ENCODE data around the gene HOPX. TPM values are rescaled to one million over a fixed set of nuclear protein-coding genes. Genes with fewer than 3 reads are reported as not detected.

HOPX gene
- polyA plus RNA-seq, 2 of the 4 experiments (the other 2 are of a cell fraction), result not detected

DNA sequence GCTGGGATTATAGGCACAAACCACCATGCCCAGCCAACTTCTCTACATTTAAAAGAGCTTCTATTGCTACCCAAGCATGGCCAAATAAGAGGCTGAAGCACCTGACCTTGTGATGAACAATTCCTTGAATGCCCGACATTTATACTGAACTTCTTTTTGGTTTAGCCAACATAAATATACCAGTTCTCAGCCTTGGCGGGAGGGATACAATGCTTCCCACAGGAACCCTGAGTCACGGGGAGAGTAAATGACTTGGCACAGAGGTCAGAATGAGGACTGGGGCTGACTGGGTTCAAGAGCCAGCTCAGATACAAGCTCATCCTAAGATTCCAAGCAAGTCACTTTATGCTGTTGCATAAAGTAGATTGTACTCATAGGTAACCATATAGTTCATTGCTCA lies 6.1 kb downstream of the HOPX start:
- Histone ChIP-seq H3K4me2 (no peak overlapping the region), H3K27ac (no peak overlapping the region), H3K4me1 (peaks cover 5% of the 10 kb centered on the region; the same call in 1 of the 3 replicates), H3K9me3 (no peaks in the 10 kb centered on the region), H3K4me3 (no peak overlapping the region)
- WGBS (ENCODE audit: missing lambda C conversion rate), result 63% methylated on average over 3 of the region's 3 CpGs
- TF ChIP-seq PHF8 (IDR thresholded peaks at IDR 0.05; ENCODE audit: borderline replicate concordance, low read depth) (no peak), HMGXB4 (CRISPR knock-in tag; IDR thresholded peaks at IDR 0.05; ENCODE audit: borderline replicate concordance) (no peak), POLR2A (IDR thresholded peaks at IDR 0.05; ENCODE audit: low read length) (no peak), CBX8 (IDR thresholded peaks at IDR 0.05) (no peak), HDAC2 (IDR thresholded peaks at IDR 0.05) (no peak), BHLHE40 (IDR thresholded peaks at IDR 0.05; ENCODE audit: low read depth, low read length) (no peak), RNF2 (IDR thresholded peaks at IDR 0.05; ENCODE audit: borderline replicate concordance, low read depth) (no peak), HOXB5 (CRISPR knock-in tag; IDR thresholded peaks at IDR 0.05) (no peak), NPAS2 (CRISPR knock-in tag; IDR thresholded peaks at IDR 0.05; ENCODE audit: borderline replicate concordance) (no peak), MAZ (IDR thresholded peaks at IDR 0.05; ENCODE audit: borderline replicate concordance, low read depth, low read length) (no peak), KDM1A (IDR thresholded peaks at IDR 0.05; ENCODE audit: low read depth) (no peak), HOXA7 (CRISPR knock-in tag; IDR thresholded peaks at IDR 0.05) (no peak), RARB (CRISPR knock-in tag; IDR thresholded peaks at IDR 0.05) (no peak)
- TF ChIP-seq, protein P1, sequence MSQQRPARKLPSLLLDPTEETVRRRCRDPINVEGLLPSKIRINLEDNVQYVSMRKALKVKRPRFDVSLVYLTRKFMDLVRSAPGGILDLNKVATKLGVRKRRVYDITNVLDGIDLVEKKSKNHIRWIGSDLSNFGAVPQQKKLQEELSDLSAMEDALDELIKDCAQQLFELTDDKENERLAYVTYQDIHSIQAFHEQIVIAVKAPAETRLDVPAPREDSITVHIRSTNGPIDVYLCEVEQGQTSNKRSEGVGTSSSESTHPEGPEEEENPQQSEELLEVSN (IDR thresholded peaks at IDR 0.05; ENCODE audit: borderline replicate concordance, low read depth), result no peak
- TF ChIP-seq, protein P2, sequence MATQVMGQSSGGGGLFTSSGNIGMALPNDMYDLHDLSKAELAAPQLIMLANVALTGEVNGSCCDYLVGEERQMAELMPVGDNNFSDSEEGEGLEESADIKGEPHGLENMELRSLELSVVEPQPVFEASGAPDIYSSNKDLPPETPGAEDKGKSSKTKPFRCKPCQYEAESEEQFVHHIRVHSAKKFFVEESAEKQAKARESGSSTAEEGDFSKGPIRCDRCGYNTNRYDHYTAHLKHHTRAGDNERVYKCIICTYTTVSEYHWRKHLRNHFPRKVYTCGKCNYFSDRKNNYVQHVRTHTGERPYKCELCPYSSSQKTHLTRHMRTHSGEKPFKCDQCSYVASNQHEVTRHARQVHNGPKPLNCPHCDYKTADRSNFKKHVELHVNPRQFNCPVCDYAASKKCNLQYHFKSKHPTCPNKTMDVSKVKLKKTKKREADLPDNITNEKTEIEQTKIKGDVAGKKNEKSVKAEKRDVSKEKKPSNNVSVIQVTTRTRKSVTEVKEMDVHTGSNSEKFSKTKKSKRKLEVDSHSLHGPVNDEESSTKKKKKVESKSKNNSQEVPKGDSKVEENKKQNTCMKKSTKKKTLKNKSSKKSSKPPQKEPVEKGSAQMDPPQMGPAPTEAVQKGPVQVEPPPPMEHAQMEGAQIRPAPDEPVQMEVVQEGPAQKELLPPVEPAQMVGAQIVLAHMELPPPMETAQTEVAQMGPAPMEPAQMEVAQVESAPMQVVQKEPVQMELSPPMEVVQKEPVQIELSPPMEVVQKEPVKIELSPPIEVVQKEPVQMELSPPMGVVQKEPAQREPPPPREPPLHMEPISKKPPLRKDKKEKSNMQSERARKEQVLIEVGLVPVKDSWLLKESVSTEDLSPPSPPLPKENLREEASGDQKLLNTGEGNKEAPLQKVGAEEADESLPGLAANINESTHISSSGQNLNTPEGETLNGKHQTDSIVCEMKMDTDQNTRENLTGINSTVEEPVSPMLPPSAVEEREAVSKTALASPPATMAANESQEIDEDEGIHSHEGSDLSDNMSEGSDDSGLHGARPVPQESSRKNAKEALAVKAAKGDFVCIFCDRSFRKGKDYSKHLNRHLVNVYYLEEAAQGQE (IDR thresholded peaks at IDR 0.05), result no peak
- no peak for ATAC-seq
- FAIRE-seq, result no peak
- ChIA-PET CTCF (no interaction called here), POLR2A (no interaction called here)
- DNase-seq (ENCODE audit: low read depth in 1 of 2, low spot score in 1 of 2), result no peak

- H3K27ac ChIP-seq, result no peak overlapping the region
- POLR2A ChIA-PET, result no interaction called here
- TF ChIP-seq CBX2 (IDR thresholded peaks at IDR 0.05; ENCODE audit: borderline replicate concordance, low read depth) (no peak), CEBPB (IDR thresholded peaks at IDR 0.05) (peak; percentile 16 to 39; a peak in 2 of 4 replicates), BCL3 (IDR thresholded peaks at IDR 0.05) (no peak), RNF2 (IDR thresholded peaks at IDR 0.05; ENCODE audit: borderline replicate concordance, low read depth) (no peak)
- 11% methylated on average over 2 of the region's 2 CpGs for WGBS (ENCODE audit: missing lambda C conversion rate)
- FAIRE-seq (no peak), DNase-seq (ENCODE audit: low read depth in 1 of 2, low spot score in 1 of 2) (no peak), ATAC-seq (no peak)
- peaks cover 5% of the 10 kb centered on the region; the same call in 1 of the 3 replicates for H3K4me1 ChIP-seq
- H3K4me2 ChIP-seq, result peak overlapping the region; percentile 26; the same call in 1 of the 3 replicates
- H3K9me3 ChIP-seq, result no peaks in the 10 kb centered on the region
- CTCF ChIA-PET, result no interaction called here
- H3K4me3 ChIP-seq, result no peak overlapping the region
Observed at GRCh38 chr4:56671860-56672259, 9.2 kb downstream of the HOPX start.

All from A549 (cell line).